ENCODE results near the gene CACTIN.

GRCh38 chr19:3618144-3618810, 8.3 kb downstream of the CACTIN start:
- TF ChIP-seq EZH2 (IDR thresholded peaks at IDR 0.05; ENCODE audit: insufficient read depth, low read length) (no peak), CTCF (IDR thresholded peaks at IDR 0.05; ENCODE audit: insufficient read depth, low read depth, low read length) (peak; percentile 43)

All from astrocyte (in vitro differentiated cells and primary cell).